Stimulated activated CD8-positive, alpha-beta memory T cell treated with anti-CD3 and anti-CD28 coated beads, Interleukin-12 subunit alpha, Interleukin-12 subunit beta, amount 100 ng/mL, for 24 hours (primary cell): Measurements from ENCODE around the gene EPB41L4B.
"Not testable (repeated sequence)": the region's sequence is repeated elsewhere in the genome, so short reads cannot be mapped to it uniquely, and the experiment has no call there.

Experiments
- DNase-seq: peaks from one replicate; pipeline ENCODE4 v3.0.0-alpha.2; 2020; ENCODE audit errors: extremely low read depth

The EPB41L4B gene

DNA sequence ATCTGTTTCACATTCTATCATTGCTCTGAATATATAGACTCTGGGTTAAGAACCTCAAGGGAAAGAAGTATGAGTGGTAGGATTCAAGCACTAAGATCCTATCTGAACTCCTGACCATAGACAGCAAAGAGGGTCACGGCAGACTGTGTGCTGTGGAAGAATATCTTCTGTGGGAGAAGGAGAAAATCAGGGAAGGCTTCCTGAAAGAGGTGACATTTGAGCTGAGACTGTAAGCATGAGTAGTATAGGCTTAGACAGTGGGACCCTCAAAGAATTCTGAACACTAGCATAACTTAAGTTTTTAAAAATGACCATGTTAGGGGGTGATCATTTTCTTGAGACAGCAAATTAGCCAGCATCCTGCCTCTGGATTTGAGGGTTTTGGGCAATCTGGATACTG lies 157.7 kb downstream of the EPB41L4B start:
- no peak for DNase-seq

DNA sequence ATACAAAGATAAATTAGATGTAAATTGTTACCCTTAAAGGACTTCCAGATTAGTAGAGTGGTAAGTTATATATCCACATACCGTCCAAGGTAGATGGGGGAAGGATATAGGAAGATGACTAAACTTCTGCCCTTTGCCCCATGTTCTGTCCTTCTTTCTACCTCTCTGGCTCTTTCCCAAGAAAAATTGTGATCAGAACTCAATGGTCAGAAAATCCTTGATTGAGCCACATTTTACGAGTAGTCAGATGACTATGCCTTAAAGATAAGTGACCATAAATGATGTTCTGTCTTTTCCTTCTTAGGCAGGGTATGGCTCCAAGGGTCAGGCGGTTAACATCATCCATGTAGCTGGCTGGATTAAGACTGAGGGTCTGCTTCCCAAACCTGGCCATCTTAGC lies 158.2 kb downstream of the EPB41L4B start:
- DNase-seq: no peak

DNA sequence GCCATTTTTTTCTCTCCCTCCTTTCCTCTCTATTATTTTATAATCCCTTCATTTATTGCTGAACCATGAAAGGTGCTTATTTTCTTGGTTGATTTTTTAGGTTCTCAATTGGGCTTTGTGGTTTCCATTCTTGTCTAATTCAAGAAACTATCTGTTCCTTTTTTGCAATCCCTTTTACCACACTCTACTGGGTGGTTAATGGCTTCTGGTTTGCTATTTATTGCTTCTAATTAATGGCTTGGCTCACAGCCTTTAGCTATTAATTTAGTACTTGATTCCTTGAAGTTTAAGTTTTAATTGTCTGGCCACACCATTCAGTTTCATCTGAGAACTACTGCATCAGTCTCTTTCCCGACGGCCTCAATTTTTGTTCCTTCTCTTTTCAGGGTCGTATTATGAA lies 159.4 kb downstream of the EPB41L4B start:
- DNase-seq: no peak

DNA sequence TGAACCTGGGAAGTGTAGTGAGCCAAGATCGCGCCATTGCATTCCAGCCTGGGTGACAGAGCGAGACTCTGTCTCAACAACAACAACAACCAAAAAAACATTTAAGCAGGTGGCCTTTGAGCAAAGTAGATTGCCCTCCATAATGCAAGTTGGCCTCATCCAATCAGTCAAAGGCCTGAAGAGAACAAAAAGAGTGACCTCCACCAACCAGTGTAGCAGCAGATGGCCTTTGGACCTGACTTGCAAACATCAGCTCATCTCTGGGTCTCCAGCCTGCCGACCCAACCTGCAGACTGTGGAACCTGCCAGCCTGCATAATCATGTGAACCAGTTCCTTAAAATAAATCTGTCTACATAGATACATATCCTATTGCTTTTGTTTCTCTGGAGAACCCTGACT lies 161.3 kb downstream of the EPB41L4B start:
- no peak for DNase-seq

DNA sequence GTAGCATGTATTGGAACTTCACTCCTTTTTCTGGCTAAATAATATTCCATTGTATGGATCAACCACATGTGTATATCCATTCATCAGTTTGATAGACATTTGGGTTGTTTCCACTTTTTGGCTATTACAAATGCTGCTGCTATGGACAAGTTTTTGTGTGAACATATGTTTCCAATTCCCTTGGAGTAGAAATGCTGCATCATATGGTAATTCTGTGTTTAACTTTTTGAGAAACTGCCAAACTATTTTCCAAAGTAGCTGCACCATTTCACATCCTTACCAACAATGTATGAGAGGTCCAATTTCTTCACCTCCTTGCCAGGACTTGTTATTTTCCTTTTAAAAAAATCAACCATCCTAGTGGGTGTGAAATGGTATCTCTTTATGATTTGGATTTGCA lies 162.2 kb downstream of the EPB41L4B start:
- no peak for DNase-seq

DNA sequence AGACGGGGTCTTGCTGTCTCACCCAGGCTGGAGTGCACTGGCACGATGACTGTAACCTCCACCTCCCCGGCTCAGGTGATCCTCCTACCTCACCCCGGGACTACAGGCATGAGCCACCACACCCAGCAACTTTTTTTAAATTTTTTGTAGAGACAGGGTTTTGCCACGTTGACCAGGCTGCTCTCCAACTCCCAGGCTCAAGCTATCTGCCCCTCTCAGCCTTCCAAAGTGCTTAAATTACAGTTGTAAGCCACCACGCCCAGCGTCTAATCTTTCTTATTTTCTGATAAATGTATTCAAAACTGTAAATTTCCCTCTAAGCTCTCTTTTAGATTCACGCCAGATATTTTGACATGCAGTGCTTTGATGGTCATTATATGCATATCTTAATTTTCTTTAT lies 164.2 kb downstream of the EPB41L4B start:
- DNase-seq: no peak

DNA sequence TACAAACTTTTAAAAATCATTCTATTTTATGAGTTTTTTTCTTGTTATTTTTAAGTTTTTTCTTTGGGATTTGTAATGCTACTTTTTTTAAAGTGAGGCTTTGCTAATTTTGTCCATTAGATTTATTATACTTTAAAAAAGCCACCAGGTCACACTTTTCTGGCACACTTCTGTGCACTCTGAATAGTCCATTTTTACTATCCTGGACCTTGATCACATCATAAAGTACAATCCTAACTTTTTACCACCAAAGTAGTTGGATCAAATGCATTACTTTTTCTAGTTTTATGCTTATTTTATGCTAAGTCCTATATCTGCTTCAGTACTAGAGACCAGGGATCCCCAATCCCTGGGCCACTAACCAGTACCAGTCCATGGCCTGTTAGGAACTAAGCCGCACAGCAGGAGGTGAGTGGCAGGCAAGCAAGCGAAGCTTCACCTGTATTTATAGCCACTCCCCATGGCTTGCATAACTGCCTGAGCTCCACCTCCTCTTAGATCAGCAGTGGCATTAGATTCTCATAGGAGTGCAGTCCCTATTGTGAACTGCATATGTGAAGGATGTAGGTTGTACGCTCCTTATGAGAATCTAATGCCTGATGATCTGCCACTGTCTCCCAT lies 169.8 kb downstream of the EPB41L4B start:
- DNase-seq: no peak

DNA sequence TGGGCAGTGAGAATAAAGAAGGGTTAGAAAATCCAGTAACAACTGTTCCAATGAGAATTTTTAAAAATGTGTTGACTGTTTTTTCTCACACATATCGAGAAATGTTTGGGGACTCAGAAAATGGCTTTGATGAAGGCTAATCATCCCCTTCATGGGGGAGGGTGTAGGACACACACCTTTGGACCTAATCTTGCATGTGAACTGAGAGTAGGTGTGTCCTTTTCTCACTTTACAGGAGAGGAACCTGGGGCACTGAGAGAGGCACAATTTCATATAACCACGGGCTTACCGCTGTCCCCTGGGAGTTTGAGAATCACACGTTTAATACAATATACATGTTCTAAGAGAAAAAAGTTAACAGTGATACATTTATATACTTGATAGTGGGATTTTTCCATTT lies 171.1 kb downstream of the EPB41L4B start:
- no peak for DNase-seq

DNA sequence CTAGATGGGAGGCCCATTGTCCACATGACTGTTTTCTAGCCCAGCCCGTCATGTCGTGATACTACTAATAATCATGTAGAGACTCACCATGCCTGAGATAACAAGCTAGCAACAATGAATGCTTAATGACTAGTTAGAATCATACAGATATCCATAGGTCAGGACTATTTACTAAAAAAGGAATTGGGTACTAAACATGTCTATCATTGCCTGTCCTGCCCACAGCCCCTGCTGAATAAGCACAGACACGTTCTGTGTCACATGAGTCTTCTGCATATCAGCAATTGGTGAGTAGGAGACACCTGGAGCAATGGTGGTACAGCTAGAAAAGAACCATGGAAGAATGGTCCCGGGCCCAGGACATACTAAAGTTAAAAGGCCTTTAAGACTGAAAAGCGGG lies 171.8 kb downstream of the EPB41L4B start:
- no peak for DNase-seq

DNA sequence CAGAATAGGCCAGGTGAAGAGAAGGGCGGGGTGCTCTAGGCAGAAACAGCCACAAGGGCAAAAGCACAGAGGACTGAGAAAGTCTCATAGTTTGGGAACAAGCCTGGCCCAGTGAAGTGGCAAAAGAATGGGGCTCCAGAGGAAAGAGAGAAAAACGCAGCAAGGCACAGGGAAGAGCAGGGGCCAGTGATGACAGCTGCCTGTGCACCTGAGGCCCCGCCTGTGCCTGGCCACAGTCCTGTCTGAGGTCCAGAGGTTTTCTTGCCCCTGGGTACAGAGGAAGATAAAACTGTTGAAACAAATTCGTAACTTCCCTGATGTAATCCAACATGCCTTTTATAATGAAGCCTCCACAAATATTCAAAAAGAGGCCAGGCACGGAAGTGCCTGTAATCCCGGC lies 175.8 kb downstream of the EPB41L4B start:
- DNase-seq: no peak

DNA sequence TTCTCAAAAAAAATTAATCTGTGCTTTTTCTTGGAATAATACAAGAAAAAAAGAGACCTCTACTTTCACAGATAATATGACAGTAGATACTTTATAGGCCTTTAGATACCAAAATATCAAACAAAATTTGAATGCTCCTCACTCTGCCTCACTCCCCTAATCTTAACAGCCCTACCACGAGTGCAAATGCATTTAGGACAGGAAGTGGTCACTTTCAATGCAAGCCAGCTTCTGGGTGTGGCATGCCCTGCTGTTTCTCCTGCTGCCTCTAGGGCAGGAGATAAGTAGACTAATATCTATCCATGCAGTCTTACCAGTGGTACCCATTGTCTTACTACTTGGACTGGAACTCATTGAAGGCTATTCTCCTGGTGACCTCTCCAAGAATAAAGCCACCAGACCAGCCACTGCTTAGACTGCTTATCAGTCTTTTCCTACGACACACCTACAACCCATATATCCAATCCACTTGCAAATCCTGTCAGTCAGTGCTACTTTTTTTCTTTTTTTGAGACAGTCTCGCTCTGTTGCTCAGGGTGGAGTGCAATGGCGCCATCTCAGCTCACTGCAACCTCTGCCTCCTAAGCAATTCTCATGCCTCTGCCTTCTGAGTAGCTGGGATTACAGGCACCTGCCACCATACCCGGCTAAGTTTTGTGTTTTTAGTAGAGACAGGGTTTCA lies 176.8 kb downstream of the EPB41L4B start:
- no peak for DNase-seq

DNA sequence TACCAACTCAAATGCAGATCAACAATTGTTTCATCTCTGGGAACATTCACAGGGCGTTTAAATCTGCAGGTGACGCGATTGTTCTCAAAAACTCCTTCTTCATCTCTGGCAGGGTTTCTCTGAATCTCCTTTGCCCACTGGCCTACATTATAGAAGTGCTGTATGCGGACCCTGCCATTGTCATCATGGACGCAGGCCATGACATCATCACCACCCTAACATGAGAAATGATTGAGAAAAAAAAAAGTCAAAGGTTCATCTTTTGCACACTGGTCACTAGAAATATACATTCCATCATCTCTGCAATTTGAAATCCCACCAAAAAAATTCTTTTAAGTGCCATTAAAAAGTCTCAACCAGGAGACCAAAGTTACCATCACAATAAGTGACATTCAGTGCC lies 179.5 kb downstream of the EPB41L4B start:
- DNase-seq: no peak

DNA sequence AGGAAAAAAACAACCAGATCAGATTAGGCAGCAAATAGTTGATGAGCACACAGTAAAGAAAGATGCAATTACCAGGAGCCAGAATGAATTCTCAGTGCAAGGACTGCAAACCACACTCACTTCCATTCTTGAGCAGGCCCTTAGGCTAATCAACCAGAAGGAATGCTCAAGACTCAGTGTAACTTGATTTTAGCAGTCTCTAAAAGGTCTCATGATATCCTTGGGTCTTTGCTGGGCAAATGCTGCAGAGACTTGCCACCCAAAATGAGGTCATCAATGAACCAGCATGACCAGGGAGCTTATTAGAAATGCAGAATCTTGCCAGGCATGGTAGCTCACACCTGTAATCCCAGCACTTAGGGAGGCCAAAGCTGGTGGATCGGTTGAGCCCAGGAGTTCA lies 181.0 kb downstream of the EPB41L4B start:
- no peak for DNase-seq

DNA sequence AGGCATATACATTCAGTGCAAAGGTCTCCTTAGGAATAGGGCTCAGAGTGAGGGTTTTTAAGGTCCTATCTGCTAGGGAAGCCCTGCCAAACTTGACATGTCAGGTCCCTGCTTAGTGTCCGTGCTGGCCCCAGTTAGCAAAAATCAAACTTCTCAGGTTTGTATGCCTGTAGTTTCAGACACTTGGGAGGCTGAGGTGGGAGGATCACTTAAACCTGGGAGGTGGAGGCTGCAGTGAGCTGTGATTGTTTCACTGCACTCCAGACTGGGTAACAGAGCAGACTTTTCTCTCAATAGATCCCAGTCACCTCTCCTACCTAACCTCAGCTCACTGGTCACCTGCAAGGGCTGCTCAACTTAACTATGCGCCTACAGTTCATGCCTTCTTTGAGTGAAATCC lies 182.4 kb downstream of the EPB41L4B start:
- DNase-seq: no peak

DNA sequence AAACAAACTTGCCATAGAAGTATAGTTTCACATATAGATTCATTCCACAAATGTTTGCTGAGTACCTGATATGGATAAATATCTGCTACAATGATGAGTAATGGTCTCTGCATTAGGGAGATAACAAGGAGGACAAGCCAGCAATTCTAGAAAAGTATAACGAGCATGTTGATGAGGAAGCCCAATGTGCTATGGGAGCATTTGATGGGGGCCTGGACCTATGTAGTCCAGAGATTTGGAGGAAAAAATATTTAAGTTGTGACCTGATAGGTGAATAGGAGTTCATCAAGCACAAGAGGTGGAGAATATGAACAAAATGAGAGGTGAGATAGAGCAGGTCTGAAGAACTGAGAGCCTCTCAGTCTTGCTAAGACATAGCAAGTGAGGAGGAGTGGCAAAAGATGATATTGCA lies 186.7 kb downstream of the EPB41L4B start:
- no peak for DNase-seq

DNA sequence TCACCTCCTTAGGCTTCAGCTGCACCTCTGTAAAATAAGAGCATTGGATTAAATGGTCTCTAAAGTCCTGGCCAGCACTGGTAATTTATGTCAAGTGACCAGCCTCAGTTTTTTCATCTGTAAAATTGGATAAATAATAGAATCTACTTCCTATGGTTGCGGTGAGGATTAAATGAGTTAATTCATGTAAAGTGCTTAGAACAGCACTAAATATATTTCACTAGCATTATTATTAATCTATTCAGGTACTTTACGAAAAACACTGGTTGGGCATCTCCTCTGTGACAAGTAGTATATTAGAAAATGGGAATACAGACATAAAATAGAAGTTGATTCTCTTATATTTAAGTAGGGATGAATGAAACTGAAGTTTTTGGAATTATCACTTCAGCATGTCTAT lies 187.3 kb downstream of the EPB41L4B start:
- DNase-seq: no peak

DNA sequence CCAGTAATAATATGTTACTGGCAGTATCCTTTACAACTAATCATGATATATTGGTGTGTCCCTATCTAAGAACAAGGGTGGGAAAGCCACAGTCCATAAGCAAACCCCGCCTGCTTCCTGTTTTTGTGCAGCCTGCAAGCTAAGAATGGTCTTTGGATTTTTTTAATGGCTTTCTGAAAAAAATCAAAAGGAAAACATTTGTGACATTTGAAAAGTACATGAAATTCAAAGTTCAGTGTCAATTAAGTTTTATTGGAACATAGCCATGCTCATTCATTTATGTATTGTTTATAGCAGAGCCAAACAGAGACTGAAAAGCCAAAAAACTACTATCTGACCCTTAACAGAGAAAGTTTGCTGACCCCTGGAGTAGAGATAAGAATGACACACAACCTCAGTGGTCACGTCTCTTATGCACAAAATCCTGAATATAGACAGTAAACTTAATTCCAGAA lies 188.3 kb downstream of the EPB41L4B start:
- no peak for DNase-seq

DNA sequence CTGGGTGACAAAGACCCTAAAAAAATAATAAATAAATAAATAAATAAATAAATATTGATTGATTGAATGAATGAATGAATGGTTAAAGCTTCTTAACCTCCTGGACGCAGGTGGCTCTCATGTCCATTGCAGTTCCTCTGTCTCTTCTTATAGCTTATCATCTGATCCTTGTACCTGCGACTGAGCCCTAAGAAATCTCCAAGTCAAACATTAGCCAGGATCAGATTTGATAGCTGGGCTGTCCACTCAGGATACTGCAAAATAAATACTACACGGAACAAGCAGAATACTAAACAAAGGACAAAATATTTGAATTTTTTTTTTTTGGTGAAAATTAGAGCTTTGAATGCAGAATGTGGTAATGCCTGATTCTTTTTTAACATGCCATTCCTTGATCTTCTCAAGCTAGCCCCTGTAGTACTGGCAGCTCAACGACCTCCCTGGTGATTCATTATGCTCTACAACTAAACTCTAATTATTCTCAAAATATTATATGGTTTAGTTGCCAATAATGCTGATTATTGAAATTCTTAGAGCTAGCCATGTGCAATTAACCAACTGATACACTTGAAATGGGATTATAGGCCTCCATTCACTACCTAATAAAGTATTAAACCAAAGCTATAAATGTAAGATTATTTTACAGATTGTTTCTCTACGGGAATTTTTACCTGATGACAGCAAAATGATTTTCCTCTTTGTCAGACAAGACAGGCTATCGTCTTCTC lies 191.2 kb downstream of the EPB41L4B start:
- DNase-seq: no peak

DNA sequence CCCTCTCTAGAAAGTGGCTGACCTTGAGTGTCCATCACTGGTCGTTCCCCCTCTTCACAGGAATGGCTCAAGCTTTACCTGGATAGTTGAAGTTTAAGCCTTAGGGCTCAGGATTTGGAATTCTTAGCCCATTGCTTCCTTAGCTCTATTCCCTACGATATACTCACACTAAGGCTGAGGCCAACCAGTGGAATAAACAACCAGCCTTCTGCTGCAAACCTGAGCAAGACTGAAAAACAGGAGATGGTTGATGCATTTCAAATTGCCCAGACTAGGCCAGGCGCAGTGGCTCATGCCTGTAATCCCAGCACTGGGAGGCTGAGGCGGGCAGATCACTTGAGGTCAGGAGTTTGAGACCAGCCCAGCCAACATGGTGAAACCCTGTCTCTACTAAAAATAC lies 194.2 kb downstream of the EPB41L4B start:
- not testable (repeated sequence) for DNase-seq

DNA sequence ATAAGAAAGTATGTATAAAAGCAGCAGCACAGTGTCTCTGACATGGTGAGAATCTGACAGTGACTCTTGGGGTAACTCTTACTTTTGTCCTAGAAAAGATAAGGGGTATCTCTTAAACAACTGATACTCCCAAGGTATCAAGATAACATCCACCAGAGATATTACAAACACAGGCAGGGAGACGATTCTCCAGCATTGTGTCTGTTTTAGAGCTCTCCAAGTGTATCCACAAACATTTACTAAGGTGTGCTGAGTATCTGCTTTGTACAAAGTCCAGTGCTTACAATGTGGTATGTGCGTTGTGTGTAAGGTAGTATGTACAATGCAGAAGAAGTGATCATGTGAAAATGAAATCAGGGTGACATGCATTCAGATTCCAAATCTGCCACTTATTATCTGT lies 196.7 kb downstream of the EPB41L4B start:
- no peak for DNase-seq

DNA sequence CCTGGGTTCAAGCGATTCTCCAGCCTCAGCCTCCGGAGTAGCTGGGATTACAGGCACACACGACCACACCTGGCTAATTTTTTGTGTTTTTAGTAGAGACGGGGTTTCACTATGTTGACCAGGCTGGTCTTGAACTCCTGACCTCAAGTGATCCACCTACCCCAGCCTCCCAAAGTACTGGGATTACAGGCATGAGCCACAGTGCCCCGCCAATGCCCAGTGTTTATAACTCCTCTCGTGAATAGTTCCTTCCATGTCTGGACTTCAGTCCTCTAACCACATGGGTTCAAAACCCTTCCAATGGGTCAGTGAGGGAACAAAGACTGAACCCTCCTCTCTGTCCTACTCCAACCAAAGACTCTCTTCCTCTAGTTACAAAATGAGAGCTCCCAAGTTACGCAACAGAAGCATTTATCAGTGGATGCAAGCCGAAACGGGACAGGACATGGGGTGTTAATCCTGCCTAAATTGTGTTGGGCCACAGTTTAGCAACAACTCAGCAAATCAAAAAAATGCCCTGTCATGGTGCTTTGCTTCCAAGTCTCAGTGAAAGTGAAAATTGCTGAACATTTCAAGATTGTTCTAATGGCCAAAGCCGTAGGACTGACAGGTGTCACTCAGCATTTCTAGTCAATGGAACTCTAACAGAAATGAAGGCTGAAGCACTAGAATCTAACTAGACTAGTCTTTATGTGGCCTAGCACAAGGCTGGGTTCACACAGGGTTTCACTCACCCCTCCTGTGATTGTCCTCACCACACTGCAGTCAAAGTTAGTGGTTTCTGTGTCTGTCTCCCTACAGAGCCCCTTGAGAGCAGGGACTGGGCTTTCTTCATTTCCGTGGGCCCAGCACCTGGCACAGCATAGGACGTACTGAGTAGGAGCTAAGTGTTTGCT lies 197.9 kb downstream of the EPB41L4B start:
- no peak for DNase-seq
